Choroid plexus epithelial cell (primary cell): ENCODE data around the gene RBFOX2.

ENCODE experiments used
- DNase-seq: peaks from one replicate; pipeline ENCODE4 v3.0.0-alpha.2; 2010; ENCODE audit warnings: low read depth
- H3K4me3 ChIP-seq: 2 replicates; pipeline ENCODE4 v1.5.1; 2011; ENCODE audit warnings: low read depth, mild to moderate bottlenecking, control low read depth, low read length, moderate library complexity
- CTCF ChIP-seq: conservative IDR thresholded peaks from 2 replicates; pipeline ENCODE4 v1.5.1; 2011; ENCODE audit warnings: low read depth, mild to moderate bottlenecking, control low read depth, inconsistent platforms, low read length, moderate library complexity

The RBFOX2 gene

GRCh38 chr22:36010090-36010489 is 18.5 kb downstream of the RBFOX2 start:
- TF ChIP-seq CTCF = no peak
- DNase-seq = no peak
- H3K4me3 ChIP-seq = no peak overlapping the region

- H3K4me3 ChIP-seq = no peak overlapping the region
- DNase-seq = peak; percentile 65
- TF ChIP-seq CTCF = no peak
These were observed 19.5 kb downstream of the RBFOX2 start for GRCh38 chr22:36009085-36009484.

- no peak overlapping the region for H3K4me3 ChIP-seq
- no peak for TF ChIP-seq CTCF
- DNase-seq = no peak
These were observed 20.1 kb downstream of the RBFOX2 start for GRCh38 chr22:36008565-36008964.

- no peak for DNase-seq
- no peak overlapping the region for H3K4me3 ChIP-seq
- TF ChIP-seq CTCF = no peak
These were observed 20.5 kb downstream of the RBFOX2 start for GRCh38 chr22:36008131-36008530.

GRCh38 chr22:36003972-36004674 is 24.5 kb downstream of the RBFOX2 start:
- no peak for DNase-seq
- TF ChIP-seq CTCF = no peak
- no peak overlapping the region for H3K4me3 ChIP-seq

- no peak for DNase-seq
- H3K4me3 ChIP-seq = no peak overlapping the region
- TF ChIP-seq CTCF = no peak
These were observed 25.8 kb downstream of the RBFOX2 start for GRCh38 chr22:36002718-36003260.

- DNase-seq = no peak
- no peak for TF ChIP-seq CTCF
- H3K4me3 ChIP-seq = no peak overlapping the region
These were observed 26.5 kb downstream of the RBFOX2 start for GRCh38 chr22:36002084-36002483.
